AG09319 (cell line): ENCODE results near the gene TMEM109.

Experiments
- DNase-seq: peaks from one replicate; pipeline ENCODE4 v3.0.0-alpha.2; 2010; ENCODE audit warnings: low read depth; ENCODE audit errors: extremely low read depth
- CTCF ChIP-seq: IDR thresholded peaks from 2 replicates; pipeline ENCODE4 v1.5.1; 2011; ENCODE audit warnings: low read depth, mild to moderate bottlenecking, inconsistent platforms, low read length, moderate library complexity

TMEM109 gene

DNA sequence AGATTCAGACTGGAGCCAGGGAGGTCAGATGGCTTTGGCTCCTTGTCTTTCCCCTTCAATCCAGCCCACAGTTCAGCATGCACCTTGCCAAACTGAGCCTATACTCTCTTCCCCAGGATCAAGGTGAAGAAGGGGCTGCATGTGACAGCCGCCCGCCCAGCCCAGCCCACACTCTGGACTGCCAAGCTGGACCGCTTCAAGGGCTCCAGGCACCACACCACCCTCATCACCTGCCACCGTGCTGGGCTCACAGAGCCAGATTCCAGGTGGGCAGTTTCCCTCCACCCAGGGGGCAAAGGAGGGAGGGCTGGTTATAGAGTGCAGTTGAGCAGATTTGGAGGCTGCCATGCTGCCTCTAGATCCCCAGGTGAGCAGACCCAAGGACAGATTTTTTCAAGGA is 16.4 kb downstream of the TMEM109 start:
- DNase-seq = no peak

GRCh38 chr11:60931917-60932316 is 18.0 kb downstream of the TMEM109 start:
- no peak for DNase-seq
- no peak for TF ChIP-seq CTCF

More for the DNA sequence above, 16.4 kb downstream of the TMEM109 start:
- no peak for TF ChIP-seq CTCF

DNA sequence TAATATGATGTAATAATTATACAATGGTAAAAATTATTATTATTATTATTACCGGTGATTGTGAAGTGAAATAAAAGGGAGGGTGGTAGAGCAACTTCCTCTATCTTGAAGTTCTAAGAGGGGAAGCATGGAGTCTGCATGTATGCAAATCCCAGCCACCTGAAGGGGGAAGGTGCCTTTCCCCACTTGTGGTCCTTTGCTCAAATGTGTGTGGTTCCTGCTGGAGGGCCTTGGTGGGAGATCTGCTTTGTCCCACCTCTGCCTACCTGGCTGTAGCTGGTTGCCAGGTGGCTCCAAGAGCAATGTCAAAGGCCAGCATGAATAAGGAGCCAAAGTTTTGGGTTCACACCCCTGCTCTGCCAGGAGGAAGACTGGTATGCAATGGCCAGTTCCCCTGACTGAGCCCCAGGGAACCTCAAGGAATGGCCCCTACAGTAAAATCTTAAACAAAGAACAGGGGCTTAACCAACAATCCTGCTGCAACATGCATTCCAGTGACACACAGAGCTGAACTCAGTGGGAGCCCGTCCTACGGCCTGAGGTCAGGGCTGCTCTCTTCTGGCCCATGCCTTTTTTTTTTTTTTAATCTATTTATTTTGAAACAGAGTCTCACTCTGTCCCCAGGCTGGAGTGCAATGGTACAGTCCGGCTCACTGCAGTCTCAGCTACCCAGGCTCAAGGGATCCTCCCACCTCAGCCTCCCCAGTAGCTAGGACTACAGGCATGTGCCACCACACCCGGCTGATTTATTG is 18.8 kb downstream of the TMEM109 start:
- TF ChIP-seq CTCF = no peak
- DNase-seq = no peak

- TF ChIP-seq CTCF = no peak
- no peak for DNase-seq
Measured at GRCh38 chr11:60933416-60934123, 19.6 kb downstream of the TMEM109 start.

GRCh38 chr11:60934124-60934789 is 20.3 kb downstream of the TMEM109 start:
- DNase-seq = no peak
- TF ChIP-seq CTCF = no peak

- no peak for DNase-seq
Measured at GRCh38 chr11:60934790-60935605, 21.0 kb downstream of the TMEM109 start.

More at GRCh38 chr11:60934790-60935605, 21.0 kb downstream of the TMEM109 start:
- TF ChIP-seq CTCF = no peak
